Hematopoietic multipotent progenitor cell (in vitro differentiated cells): ENCODE results near the gene ISYNA1. TPM values are rescaled to one million over a fixed set of nuclear protein-coding genes. Genes with fewer than 3 reads are reported as not detected.

Experiments used
- DNase-seq, 3 donors: peaks; one replicate each; pipeline ENCODE4 v3.0.0-alpha.2; 2011 to 2015; ENCODE audit warnings: low read depth in 2 of 3, low spot score in 2 of 3
- total RNA-seq: library from RNA; depleted of rRNA; stranded (reverse); fragments of >200 nt; gene quantifications from one replicate; pipeline ENCODE4 v1.2.3, GENCODE V29; 2012

The ISYNA1 gene
- total RNA-seq, 1 donor, result 109 TPM

DNA sequence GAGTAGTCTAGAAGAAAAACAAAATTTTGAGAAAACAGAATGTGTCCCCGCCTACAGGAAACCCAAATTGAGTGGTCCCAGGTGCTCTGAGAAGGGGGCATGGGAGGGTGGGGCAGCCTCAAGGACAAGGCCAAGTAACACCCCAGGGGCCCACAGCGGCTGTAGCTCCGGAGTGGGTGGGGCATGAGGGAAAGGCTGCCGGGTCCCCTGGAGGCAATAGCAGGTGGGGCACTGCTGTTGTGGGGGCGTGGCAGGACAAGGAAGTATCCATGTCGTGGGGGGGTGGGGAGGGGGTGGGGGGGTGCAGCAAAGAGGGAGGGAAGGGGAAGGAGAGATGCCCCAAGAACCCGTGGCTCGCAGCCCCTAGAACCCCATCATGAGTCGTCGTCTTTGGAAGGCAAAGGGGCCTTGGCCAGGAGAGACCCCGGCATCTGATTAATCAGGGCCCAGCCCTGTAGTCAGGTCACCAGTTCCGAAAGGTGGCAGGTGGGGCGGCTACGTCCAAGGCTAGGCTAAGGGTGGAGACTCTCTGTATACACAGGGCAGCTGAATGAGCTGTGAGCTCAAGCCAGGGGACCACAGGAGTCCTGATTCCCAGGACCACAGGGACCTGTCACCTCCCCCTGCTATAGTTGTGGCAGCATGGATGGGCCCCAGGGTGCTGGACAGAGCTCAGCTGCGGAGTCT, 7.5 kb upstream of the ISYNA1 start:
- no peak for DNase-seq

DNA sequence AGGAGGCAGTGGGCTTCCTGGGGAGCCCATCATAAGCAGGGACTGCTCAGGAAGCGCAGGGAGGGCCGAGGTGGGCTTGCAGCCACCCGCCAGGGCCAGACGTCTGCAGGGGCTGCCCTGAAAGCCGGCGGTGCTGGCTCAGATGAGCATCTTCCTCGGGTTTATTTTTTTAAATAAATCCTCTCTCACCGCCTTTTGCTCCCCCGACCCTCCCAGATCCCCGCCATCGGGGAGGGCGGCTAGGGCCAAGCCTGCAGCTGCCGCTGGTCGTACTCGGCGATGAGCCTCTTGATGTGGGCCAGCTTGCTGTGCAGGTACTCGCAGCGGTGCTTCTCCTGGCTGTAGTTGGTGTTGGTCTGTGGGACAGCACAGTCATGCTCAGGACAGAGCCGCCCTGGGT, 6.6 kb upstream of the ISYNA1 start:
- DNase-seq, result no peak

DNA sequence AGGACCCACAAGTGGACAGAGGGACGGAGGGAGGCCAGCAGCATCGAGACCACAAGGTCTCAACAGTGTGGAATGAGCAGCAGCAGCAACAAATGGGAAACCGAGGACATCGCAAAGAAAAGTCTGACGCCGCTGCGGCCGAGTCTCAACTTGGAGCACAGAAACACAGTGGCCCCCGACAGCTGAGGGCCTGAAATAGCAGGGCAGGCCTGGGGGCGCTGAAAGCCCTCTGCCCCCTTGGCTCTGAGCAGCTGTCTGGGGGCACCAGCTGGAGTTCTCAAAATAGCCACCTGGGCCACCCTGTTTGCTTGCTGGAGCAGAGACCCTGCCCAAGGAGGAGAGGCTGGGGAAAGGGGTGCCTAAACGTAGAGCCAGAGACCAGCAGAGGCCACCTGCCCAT, 5.9 kb upstream of the ISYNA1 start:
- DNase-seq, result no peak

DNA sequence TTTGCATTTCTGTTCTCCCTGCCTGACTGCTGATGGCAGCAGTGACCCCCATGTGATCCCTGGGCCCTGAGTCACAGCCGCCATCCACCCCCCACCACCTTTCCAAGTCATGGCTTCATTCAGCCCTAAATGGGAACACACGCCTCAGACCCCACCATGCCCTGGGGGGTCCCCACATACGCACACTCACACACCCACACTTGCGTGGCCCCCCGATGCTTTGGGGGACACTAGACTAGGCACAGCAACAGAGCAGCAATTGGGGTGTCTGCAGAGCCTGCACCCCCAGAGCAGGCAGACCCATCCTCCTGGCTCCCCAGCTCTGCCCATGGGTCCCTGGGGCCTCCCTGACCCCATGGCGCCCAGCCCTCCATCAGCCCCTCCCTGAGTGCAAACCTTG, 5.5 kb upstream of the ISYNA1 start:
- DNase-seq, result no peak

DNA sequence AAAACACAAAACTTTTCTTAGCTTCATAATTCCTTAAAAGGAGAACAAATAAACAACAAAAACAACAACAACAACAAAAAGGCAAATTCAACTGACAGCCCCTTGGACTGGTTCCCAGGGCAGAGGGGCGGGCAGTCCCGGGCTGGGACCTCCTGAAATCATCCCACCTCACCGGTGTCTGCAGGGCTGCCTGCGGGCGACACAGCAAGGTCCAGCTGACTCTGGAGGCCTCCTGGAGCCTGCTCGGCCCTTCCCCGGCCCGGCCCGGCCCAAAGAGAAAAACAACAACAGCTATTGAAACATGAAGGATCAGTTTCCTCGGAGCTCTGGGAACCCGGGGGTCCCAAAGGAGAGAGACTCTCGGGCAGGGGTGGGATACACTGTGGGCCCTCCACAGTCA, 5.0 kb upstream of the ISYNA1 start:
- DNase-seq, result no peak

DNA sequence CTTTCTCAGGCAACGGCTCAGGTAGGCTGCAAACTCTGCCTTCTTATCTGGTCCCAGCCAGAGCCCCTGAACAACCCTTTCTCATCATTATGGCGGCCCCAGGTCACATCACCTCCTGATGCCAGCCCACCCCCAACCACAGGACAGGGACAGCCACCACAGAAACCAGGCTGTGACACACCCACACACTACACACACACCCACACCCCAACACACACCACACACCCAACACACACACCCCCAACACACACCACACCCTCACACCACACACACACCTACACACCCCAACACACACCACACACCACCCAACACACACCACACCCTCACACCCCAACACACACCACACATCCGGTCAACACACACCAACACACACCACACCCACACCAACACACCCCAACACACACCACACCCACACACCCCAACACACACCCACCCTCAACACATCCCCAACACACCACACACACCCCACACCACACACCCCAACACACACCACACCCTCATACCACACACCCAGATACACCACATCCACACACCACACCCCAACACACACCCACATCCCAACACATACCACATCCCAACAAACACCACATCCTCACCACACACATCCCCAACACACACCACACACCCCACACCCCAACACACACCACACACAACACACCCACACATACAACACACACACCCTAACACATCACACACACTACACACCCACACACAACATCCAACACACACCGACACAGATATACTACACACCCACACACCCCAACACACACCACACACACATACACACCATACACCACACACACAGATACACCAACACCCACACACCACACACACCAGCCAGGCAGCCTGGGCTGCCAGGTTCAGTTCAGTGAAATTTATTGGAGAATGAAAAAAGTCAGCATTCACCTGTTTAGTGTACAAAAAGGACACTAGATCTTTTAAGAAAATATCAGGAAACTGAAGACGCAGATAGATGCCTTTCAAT, 4.2 kb upstream of the ISYNA1 start:
- DNase-seq, result no peak

DNA sequence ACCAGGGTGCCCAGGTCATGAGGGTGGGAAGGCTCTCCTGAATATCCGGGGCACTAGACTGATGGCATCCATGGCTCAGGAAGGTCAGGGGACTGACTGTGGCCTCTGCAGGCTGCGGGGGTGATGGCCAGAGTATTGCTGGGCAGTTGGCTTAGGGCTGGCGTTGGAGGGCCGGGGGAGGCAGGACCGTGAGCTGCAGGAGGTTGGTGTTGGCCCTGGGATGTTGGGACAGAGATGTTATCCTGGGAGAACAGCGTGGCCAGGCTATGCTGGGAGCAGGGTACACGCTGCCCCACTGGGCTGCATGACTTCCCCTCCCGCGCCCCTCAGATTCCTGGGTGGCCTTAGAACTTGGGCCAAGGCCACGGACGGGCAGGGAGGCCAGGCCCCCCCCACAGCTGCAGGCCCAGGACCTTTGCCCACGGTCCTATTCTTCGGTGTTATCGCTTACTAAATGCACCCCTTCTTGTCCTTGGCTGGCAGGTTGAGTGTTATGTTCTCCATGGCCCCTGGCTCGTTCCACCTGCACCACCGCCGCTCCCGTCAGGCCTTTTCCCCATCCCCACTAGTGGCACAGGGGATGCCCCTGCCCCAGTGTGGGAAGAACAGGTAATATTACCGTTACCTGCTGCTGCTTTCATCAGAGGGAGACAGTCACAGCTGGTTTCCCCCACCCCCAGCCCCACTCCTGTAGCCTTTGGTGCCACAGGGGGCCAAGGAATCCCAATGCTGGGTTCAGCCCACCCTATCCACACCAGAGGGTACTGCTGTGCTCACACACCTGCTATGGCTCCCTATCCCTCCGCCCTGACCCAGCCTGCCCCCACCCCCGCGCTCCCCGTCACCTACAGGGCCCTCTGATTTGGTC, 3.2 kb upstream of the ISYNA1 start:
- no peak for DNase-seq

DNA sequence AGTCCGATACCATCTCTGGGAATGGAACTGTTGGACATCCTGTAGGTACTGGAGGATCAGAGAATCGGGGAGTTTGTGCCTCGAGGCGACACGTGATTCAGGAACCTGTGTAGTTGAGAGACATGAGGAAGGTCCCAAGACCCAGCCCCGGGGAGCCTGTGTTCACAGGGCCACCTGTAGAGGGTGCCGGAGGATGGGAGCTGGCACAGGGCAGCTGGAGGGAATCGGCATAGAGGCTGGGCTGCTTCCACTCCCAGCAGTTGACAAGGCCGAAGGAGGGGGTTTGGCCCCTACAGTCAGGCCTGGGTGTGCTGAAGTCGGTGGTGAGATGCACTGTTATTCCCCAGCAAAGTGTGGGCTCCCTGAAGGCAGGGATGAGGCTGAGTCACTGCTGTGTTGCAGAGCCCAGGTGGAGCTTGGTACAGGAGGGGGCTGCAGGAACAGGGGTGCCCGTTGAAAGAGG, 2.5 kb upstream of the ISYNA1 start:
- DNase-seq, result peak in 1 of 3 donors; percentile 54

DNA sequence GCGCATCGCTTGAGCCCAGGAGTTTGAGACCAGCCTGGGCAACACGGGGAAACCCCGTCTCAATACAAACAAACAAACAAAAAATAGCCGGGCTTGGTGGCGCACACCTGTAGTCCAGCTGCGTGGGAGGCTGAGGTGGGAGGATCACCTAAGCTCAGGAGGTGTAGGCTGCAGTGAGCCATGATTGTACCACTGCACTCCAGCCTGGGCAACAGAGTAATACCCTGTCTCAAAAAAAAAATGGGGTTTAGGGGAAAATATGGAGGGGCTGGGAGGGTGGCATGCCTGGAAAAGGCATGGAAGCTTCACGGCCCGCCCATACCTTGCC, 1.9 kb upstream of the ISYNA1 start:
- DNase-seq, result no peak

DNA sequence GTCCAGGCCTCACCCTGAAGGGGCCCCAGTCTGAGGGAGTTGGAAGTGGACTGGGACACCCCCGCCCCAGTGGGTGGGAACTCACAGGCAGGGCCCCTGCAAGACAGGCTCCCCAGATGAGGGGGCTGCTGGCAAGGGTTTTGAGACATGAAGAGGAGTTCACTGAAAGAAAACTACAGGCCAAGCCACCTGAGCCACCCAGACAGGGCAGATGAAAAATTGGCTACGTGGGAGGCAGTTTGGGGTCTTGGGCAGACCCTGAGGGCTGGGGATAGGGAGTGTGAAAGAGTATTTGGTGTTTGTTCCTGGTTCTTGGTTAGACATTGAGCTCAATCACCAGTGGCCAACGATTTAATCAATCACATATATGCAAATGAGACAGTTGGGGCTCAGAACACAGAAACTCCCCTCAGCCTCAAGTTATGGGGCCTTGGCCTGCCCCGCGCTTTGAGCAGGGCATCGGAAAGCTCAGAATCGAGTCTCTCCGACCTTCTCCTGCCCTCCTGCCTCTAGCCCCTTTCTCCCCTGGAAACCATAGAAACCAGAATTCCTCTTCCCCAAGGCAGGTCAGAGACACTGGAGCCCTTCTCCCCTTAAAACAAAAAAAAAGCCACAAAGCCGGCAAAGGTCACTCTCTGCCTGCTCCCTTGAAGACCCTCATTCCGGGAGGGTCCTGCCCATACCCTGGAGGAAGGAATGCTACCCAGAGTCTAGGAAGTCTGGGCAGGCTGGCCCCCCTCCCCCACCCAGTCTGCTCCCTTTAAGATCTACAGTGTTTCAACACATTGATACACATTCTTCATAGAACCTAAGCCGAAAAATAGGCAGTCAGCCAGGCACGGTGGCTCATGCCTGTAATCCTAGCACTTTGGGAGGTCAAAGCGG, 1.3 kb upstream of the ISYNA1 start:
- no peak for DNase-seq

DNA sequence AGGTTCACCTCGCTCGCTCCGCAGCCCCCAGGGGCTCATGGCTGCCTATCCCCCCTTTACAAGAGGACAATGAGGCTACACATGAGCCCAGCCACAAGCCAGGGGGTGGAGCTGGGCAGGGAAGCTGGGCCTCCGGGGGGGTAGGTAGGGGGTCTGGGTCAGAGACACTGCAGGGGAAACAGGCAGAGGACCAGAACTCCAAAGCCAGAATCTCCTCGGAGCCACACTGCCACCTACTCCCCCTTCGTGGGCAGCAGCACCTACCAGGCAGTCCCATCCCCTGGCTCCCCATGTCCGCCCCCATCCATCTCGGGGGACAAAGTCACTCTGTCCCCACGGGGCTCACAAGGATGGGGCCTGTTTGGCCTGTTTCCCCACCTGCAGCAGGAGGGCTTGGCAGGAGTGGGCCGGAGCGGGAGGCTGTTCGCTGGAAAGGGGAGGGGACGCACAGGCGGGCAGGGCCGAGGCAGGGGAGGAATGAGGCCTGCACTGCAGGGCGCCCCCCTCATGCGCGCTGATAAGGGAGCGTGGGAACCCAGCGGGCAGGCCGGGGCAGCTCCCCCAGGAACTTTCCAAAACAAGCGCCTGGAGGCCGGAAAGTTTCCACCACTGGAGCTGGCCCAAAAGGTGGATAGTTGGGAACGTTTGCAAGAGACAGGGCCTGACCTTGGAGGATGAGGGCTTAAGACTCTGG, 545 bp upstream of the ISYNA1 start:
- DNase-seq, result no peak

DNA sequence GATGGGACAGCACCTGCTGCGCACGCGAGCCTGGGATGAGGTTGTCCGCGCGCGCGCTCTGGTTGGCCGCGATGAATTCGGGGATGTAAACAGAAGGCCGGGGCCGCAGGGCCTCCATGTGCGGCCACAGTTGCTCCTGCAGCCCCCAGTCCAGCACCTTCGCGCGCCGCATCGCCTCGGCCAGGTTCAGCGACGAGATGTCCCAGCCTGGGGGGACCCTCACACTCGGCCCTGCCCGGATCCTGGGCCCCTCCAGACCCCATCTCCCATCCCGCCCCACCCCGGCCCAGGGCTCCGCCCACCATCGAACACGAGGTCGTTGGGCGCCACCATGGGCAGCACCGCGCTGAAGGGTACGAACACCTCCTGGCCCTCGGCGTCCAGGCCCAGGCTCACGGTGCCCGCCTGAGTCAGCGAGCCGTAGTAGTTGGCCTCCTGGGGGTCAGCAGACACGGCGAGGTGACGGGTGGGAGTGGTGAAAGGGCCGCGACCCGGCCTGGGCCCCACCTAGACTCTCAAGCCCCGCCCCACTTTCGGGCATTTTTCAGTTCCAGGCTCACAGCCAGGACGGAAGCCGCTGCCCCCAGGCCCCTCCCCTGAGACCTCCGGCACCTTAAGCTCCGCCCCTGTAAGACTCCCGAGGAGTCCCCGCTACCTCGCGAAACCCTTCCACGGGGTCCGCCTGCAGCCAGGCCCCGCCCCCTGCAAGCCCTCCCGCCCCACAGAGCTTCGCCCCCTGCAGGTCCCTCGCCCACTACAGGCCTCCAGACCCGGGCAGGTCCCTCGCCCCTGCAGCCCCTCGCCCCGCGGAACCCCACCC, 1.1 kb downstream of the ISYNA1 start:
- DNase-seq, result peak in 2 of 3 donors; percentile 92 to 94

DNA sequence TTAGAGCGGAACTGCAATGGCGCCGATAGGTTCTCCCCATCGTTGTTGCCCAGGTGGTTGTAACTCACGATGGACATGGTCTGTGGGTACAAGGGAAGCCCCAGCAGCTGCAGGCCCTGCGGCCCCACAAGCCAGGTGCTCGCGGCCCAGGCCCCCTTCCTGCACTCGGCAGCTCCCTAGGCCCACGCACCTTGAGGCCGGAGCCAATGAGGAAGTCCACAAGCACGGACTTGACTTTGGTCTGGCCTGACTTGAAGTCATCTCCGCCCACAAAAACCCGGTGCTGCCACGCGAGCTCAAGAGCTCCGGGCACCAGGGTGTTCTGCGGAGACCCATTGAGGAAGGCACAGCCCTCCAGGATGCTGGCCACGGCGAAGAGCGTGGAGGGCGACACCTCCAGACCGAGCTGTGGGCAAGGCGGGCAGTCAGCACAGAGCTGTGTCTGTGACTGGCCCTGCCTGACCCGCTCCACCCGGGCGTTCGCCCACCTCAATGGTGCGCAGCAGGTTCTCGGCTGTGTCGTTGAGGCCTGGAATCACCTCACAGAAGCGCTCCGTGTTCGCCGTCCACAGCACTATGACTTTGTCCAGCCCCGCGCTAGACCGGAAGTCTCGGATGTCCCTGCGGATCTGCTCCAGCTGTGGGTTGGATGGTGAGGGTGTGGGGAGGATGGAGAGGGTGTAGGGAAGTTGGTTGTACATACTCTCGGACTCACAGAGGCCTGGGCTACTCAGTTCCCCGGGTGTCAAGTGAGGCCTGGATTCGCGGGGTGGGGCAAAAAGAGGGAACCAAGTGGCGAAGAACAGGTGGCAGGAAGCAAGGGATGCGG, 1.9 kb downstream of the ISYNA1 start:
- no peak for DNase-seq

DNA sequence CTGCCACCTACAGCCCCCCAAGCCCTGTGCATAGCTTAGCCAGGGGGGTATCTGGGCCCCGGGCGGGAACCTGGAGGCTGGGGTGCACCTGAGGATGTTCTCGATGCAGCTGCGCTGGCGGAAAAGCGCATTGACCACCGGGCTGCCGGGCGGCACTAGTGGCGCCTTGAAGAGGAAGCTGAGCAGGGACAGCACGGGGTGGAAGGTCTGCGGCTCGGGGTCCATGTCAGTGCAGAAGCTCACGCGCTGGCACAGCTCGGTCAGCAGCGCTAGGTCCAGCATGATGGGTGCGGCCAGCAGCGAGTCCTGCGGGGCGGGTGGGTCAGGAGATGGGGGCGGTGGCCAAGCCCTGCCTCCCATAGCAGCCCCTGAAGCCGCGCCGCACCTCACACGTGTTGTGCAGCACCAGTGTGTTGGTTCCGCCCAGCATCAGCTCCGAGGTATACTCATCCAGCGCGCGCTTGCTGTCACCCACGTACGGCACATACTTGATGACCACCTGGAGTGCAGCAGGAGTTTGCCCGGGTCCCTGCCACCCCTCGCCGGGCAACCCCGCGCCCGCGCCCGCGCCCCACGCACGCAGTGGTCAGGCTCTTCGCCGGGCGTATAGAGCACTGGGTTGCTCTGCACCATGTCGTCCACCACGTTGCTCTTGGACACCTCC, 2.6 kb downstream of the ISYNA1 start:
- no peak for DNase-seq

DNA sequence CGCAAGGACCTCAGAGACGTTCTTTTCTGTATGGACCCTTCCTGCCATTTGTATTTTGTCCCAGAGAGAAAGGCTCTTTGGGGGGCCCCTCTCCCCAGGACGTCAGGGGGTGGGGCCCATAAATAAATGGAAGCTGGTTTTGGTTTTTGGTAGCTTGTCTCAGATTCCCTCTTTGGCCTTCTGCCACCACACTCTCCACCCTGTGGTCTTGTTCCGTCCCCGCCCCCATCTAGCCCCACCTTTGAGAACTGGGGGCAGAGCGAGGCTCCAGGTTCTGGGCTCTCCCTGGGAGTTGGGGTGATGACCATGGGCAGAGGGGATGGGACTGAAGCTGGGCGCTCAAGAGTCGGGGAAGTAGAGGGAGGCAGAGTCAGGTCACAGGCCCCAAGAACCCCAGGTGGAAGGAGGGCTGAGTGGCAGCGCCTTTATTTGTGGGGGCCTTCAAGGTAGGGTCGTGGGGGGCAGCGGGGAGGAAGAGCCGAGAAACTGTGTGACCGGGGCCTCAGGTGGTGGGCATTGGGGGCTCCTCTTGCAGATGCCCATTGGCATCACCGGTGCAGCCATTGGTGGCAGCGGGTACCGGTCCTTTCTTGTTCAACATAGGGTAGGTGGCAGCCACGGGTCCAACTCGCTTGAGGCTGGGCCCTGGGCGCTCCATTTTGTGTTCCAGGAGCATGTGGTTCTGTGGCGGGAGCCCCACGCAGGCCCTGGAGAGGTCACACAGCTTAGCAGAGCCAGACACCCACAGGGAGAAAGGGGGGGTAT, 3.3 kb downstream of the ISYNA1 start:
- DNase-seq, result no peak

DNA sequence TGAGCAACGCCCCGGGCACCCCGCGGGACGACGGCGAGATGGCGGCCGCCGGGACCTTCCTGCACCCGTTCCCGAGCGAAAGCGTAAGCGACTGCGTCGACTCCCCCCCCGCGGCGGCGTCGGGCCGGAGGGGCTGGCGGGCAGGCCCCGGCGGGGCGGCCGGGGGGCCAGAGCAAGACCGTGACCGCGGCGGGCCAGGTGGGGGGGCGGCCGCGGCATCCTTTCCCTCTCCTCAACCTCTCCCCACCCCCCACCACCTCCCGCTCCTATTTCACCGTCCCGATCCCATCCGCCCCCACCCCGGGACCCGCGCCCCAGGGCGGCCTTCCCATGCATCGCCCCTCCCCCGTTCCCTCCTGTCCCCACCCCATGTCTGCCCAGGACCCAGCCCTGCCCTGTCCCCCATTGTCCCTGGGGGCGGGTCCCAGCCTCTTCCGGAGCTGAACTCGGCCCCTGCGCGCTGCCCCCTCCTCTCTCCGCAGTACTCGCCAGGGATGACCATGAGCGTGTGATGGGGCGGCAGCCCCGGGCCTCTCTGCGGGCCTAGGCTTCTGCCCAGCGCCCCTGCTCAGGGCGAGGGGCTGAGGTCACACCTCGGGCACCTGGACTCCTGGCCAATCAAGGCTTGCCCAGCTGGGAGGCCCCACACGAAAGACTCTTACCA, 4.1 kb downstream of the ISYNA1 start:
- no peak for DNase-seq
